IMR-90 (cell line): Measurements from ENCODE around the gene JMY. TPM values are rescaled to one million over a fixed set of nuclear protein-coding genes. Genes with fewer than 3 reads are reported as not detected.

Experiments used
- ATAC-seq: fragments of 200-7000 bp; cut with Tn5 transposase; 2 replicates; pipeline ENCODE4 v1.9.1; 2020; ENCODE audit warnings: low read depth, mild to moderate bottlenecking, moderate library complexity
- BruUV-seq: library from RNA; stranded (reverse); fragments of 400-500 nt; replicated peaks from 2 replicates; lab custom pipeline; 2021; lab: Mats Ljungman, UMichigan
- CTCF ChIA-PET: fragments of 300-600 bp; formaldehyde crosslinking; extraction: SDS; loops from one replicate; lab custom pipeline; 2021; ENCODE audit warnings: antibody characterized with exemption; lab: Yijun Ruan, JAX
- POLR2A ChIA-PET: fragments of 300-600 bp; sonication (Branson Sonifier 250); formaldehyde crosslinking; loops from one replicate; lab custom pipeline; 2022; ENCODE audit warnings: antibody characterized with exemption; ENCODE audit not compliant: unreplicated experiment; lab: Charles Lee
- DNase-seq: peaks from one replicate; pipeline ENCODE4 v3.0.0; 2013
- H2AFZ ChIP-seq: replicated peaks from 2 replicates; pipeline ENCODE3; 2013; ENCODE audit warnings: low read length, mild to moderate bottlenecking; ENCODE audit not compliant: poor library complexity
- H2AK5ac ChIP-seq: 2 replicates; pipeline ENCODE4 v1.6.1; 2013; ENCODE audit warnings: low read depth, low read length, inconsistent platforms
- H2AK9ac ChIP-seq: replicated peaks from 2 replicates; pipeline ENCODE3; 2013; ENCODE audit warnings: mild to moderate bottlenecking, low read depth, low read length, moderate library complexity; ENCODE audit not compliant: poor library complexity
- H2BK120ac ChIP-seq: 2 replicates; pipeline ENCODE4 v1.6.1; 2013; ENCODE audit warnings: low read depth, low read length, inconsistent platforms
- H2BK15ac ChIP-seq: 3 replicates; pipeline ENCODE4 v1.6.1; 2013; ENCODE audit warnings: low read depth, low read length, inconsistent platforms
- H2BK20ac ChIP-seq: 2 replicates; pipeline ENCODE4 v1.6.1; 2013; ENCODE audit warnings: low read depth, mild to moderate bottlenecking, inconsistent platforms, low read length, moderate library complexity
- H2BK5ac ChIP-seq: 2 replicates; pipeline ENCODE4 v1.6.1; 2013; ENCODE audit warnings: mild to moderate bottlenecking, low read depth, low read length, inconsistent platforms; ENCODE audit not compliant: poor library complexity, severe bottlenecking
- H3K14ac ChIP-seq: replicated peaks from 2 replicates; pipeline ENCODE4 v1.6.1; 2013; ENCODE audit warnings: low read depth, low read length, inconsistent platforms
- H3K18ac ChIP-seq: 2 replicates; pipeline ENCODE4 v1.6.1; 2013; ENCODE audit warnings: low read depth, low read length, control low read depth
- H3K23ac ChIP-seq: 2 replicates; pipeline ENCODE4 v1.6.1; 2013; ENCODE audit warnings: low read depth, low read length, inconsistent platforms
- H3K27ac ChIP-seq: 2 replicates; pipeline ENCODE4 v1.5.1; 2013; ENCODE audit warnings: mild to moderate bottlenecking, control low read depth, low read length; ENCODE audit not compliant: insufficient read depth
- H3K27me3 ChIP-seq: 2 replicates; pipeline ENCODE4 v1.6.1; 2013; ENCODE audit warnings: low read length; ENCODE audit not compliant: control insufficient read depth, insufficient read depth
- H3K36me3 ChIP-seq: 2 replicates; pipeline ENCODE4 v1.6.1; 2013; ENCODE audit warnings: low read length, mixed read lengths; ENCODE audit not compliant: control insufficient read depth, insufficient read depth
- H3K4ac ChIP-seq: 2 replicates; pipeline ENCODE4 v1.6.1; 2013; ENCODE audit warnings: low read depth, low read length, inconsistent platforms
- H3K4me1 ChIP-seq: 2 replicates; pipeline ENCODE4 v1.6.1; 2013; ENCODE audit warnings: low read length, mixed read lengths; ENCODE audit not compliant: control insufficient read depth, insufficient read depth
- H3K4me2 ChIP-seq: 2 replicates; pipeline ENCODE4 v1.6.1; 2013; ENCODE audit warnings: low read depth, mild to moderate bottlenecking, control low read depth, low read length, moderate library complexity
- H3K4me3 ChIP-seq: 2 replicates; pipeline ENCODE4 v1.5.1; 2013; ENCODE audit warnings: low read depth, mild to moderate bottlenecking, control low read depth, low read length, moderate library complexity; ENCODE audit not compliant: insufficient read depth
- H3K56ac ChIP-seq: 2 replicates; pipeline ENCODE4 v1.6.1; 2013; ENCODE audit warnings: low read length, inconsistent platforms; ENCODE audit not compliant: insufficient read depth; ENCODE audit errors: extremely low read depth
- H3K79me1 ChIP-seq, 2 experiments: 2 replicates each; pipeline ENCODE4 v1.6.1; 2013; ENCODE audit warnings: low read length in 2 of 2, inconsistent platforms in 1 of 2, low read depth in 1 of 2
- H3K9ac ChIP-seq: 2 replicates; pipeline ENCODE4 v1.6.1; 2013; ENCODE audit warnings: low read depth, low read length, control low read depth
- H3K9me1 ChIP-seq: 2 replicates; pipeline ENCODE4 v1.6.1; 2013; ENCODE audit warnings: low read length, inconsistent platforms; ENCODE audit not compliant: insufficient read depth
- H3K9me3 ChIP-seq: 2 replicates; pipeline ENCODE4 v1.6.1; 2013; ENCODE audit warnings: low read length; ENCODE audit not compliant: control insufficient read depth, insufficient read depth
- H4K20me1 ChIP-seq: 2 replicates; pipeline ENCODE4 v1.6.1; 2013; ENCODE audit warnings: low read length, inconsistent platforms; ENCODE audit not compliant: insufficient read depth
- H4K5ac ChIP-seq: 2 replicates; pipeline ENCODE4 v1.6.1; 2013; ENCODE audit warnings: mild to moderate bottlenecking, low read depth, low read length, control low read depth
- H4K8ac ChIP-seq, 2 experiments: 2 replicates each; pipeline ENCODE4 v1.6.1; 2013; ENCODE audit warnings: low read depth in 2 of 2, low read length in 2 of 2, control low read depth in 1 of 2, inconsistent platforms in 1 of 2
- H4K91ac ChIP-seq: 2 replicates; pipeline ENCODE4 v1.6.1; 2013; ENCODE audit warnings: low read depth, low read length, inconsistent platforms; ENCODE audit not compliant: insufficient read depth
- CHD1 ChIP-seq: IDR thresholded peaks from 2 replicates; pipeline ENCODE4 v1.6.1; 2012; ENCODE audit warnings: low read depth, low read length, improper control_type of control experiment
- FOS ChIP-seq: fragments of 150-350 bp; IDR thresholded peaks from 2 replicates; pipeline ENCODE4 v1.6.1; 2016; ENCODE audit warnings: low read depth, low read length
- MAFK ChIP-seq: IDR thresholded peaks from 2 replicates; pipeline ENCODE4 v1.6.1; 2012; ENCODE audit warnings: low read depth, low read length, improper control_type of control experiment
- dilution Hi-C: fragments of 300-500 bp; cut with HindIII; formaldehyde crosslinking; loops from one replicate; pipeline ENCODE4 v1.14.3; 2018; ENCODE audit warnings: low sequenced_read_pairs; ENCODE audit not compliant: unreplicated experiment
- in situ Hi-C: fragments of 300-500 bp; cut with MboI; formaldehyde crosslinking; loops from 3 replicates; pipeline ENCODE4 v1.14.3; 2019; ENCODE audit warnings: low sequenced_read_pairs, inconsistent platforms, mixed read lengths
- intact Hi-C: fragments of 100-400 bp; cut with micrococcal nuclease; formaldehyde crosslinking; loops from 2 replicates; pipeline ENCODE4 v1.10.0; 2022
- polyA plus RNA-seq, 3 experiments: library from polyadenylated mRNA; depleted of rRNA; stranded (reverse); fragments of >200 nt; gene quantifications; 2 replicates each; pipeline ENCODE4 v1.2.3, GENCODE V29; 2012; ENCODE audit warnings: low replicate concordance in 1 of 3
- total RNA-seq: library from RNA; depleted of rRNA; stranded (reverse); fragments of >200 nt; gene quantifications from 2 replicates; pipeline ENCODE4 v1.2.3, GENCODE V29; 2012
- TF ChIP-seq, protein P1 (sequence below): conservative IDR thresholded peaks from 2 replicates; pipeline ENCODE4 v1.5.1; 2012; ENCODE audit warnings: mild to moderate bottlenecking, low read depth, low read length, improper control_type of control experiment

JMY gene
- total and polyA plus RNA-seq, 2 of the 4 experiments (the other 2 are of a cell fraction) = 1.7 to 3.2 TPM

DNA sequence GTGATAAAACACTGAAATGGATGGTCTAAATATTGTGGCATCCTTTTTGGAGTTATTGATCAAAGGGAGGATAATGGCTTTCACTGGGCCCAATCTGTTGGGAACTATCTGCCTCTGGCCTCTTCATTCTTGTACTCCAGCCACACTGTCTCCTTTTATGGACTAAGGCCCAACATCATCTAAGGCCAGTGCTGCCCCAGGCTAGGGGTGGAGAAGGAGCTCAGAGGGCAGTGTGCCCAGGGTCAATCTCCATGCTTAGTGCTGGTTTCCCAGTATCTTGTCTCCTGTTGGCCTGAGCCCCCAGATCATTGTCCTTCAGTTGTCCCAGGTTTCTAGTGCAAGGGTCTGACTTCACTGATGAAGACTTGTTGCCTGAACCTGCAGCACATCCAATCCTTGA lies 26.4 kb upstream of the JMY start:
- BruUV-seq = no TSS peak
- Histone ChIP-seq H4K5ac (no peak overlapping the region), H3K4me1 (no peaks in the 10 kb centered on the region), H3K14ac (no peak overlapping the region), H3K4me3 (no peak overlapping the region), H2AK5ac (no peak overlapping the region), H2BK20ac (no peak overlapping the region), H3K23ac (no peak overlapping the region), H4K8ac (no peak overlapping the region), H4K91ac (no peak overlapping the region), H3K36me3 (no peaks in the 10 kb centered on the region), H2BK15ac (no peak overlapping the region), H4K20me1 (no peaks in the 10 kb centered on the region), H3K27ac (no peak overlapping the region), H3K79me1 (no peaks in the 10 kb centered on the region), H3K56ac (no peak overlapping the region), H3K27me3 (no peaks in the 10 kb centered on the region), H3K4me2 (no peak overlapping the region), H2BK5ac (no peak overlapping the region), H3K9ac (no peak overlapping the region), H3K4ac (no peak overlapping the region), H2AK9ac (no peak overlapping the region), H2BK120ac (no peak overlapping the region), H3K9me1 (no peaks in the 10 kb centered on the region), H3K18ac (no peak overlapping the region), H3K9me3 (no peaks in the 10 kb centered on the region), H2AFZ (no peak overlapping the region)
- CTCF ChIA-PET = interaction anchor here (1.2 kb wide), 1 partner anchor 10 kb away, joined by 5 read pairs; no protein-coding TSS in a partner anchor
- intact Hi-C loops (no loop called here), in situ Hi-C loops (no loop called here), dilution Hi-C loops (no loop called here)
- no peak for DNase-seq
- TF ChIP-seq, protein P1, sequence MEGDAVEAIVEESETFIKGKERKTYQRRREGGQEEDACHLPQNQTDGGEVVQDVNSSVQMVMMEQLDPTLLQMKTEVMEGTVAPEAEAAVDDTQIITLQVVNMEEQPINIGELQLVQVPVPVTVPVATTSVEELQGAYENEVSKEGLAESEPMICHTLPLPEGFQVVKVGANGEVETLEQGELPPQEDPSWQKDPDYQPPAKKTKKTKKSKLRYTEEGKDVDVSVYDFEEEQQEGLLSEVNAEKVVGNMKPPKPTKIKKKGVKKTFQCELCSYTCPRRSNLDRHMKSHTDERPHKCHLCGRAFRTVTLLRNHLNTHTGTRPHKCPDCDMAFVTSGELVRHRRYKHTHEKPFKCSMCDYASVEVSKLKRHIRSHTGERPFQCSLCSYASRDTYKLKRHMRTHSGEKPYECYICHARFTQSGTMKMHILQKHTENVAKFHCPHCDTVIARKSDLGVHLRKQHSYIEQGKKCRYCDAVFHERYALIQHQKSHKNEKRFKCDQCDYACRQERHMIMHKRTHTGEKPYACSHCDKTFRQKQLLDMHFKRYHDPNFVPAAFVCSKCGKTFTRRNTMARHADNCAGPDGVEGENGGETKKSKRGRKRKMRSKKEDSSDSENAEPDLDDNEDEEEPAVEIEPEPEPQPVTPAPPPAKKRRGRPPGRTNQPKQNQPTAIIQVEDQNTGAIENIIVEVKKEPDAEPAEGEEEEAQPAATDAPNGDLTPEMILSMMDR = no peak
- TF ChIP-seq FOS = no peak
- no peak for TF ChIP-seq MAFK
- TF ChIP-seq CHD1 = no peak
- no peak for ATAC-seq
- POLR2A ChIA-PET = no interaction called here
